SK-N-SH treated with all-trans-retinoic acid at 6 μM for 48 hours (cell line): ENCODE data around the gene FAM181A.

Experiments used
- ATAC-seq: fragments of 200-7000 bp; cut with Tn5 transposase; 3 replicates; pipeline ENCODE4 v1.9.1; 2020; ENCODE audit warnings: mild to moderate bottlenecking, moderate library complexity
- ARNTL ChIP-seq: fragments of 450-650 bp; formaldehyde crosslinking; IDR thresholded peaks from 2 replicates; pipeline ENCODE4 v1.5.0; 2020; ENCODE audit warnings: low read depth, mild to moderate bottlenecking, moderate library complexity, borderline replicate concordance
- CREB5 ChIP-seq: fragments of 250-450 bp; sonication (Bioruptor Pico); IDR thresholded peaks from 2 replicates; pipeline ENCODE4 v1.5.1; 2020; ENCODE audit warnings: low read depth, mild to moderate bottlenecking, moderate library complexity
- CSDC2 ChIP-seq: fragments of 250-450 bp; sonication (Bioruptor Pico); IDR thresholded peaks from 2 replicates; pipeline ENCODE4 v1.5.0; 2020; ENCODE audit warnings: mild to moderate bottlenecking, moderate library complexity
- ESRRG ChIP-seq: fragments of 250-450 bp; sonication (Bioruptor Pico); IDR thresholded peaks from 2 replicates; pipeline ENCODE4 v1.6.1; 2021; ENCODE audit warnings: mild to moderate bottlenecking
- GLIS3 ChIP-seq: fragments of 250-450 bp; sonication (Bioruptor Pico); IDR thresholded peaks from 2 replicates; pipeline ENCODE4 v1.5.0; 2020; ENCODE audit warnings: mild to moderate bottlenecking, moderate library complexity
- ISL1 ChIP-seq: fragments of 250-450 bp; sonication (Bioruptor Pico); IDR thresholded peaks from 2 replicates; pipeline ENCODE4 v2.1.2; 2022; ENCODE audit warnings: mild to moderate bottlenecking, moderate library complexity
- OSR1 ChIP-seq: fragments of 250-450 bp; sonication (Bioruptor Pico); IDR thresholded peaks from 2 replicates; pipeline ENCODE4 v1.8.0; 2022; ENCODE audit warnings: moderate library complexity, mild to moderate bottlenecking, inconsistent platforms
- PATZ1 ChIP-seq: fragments of 250-450 bp; sonication (Bioruptor Pico); IDR thresholded peaks from 2 replicates; pipeline ENCODE4 v1.8.0; 2020; ENCODE audit warnings: mild to moderate bottlenecking, moderate library complexity, borderline replicate concordance
- POU6F1 ChIP-seq: fragments of 250-450 bp; sonication (Bioruptor Pico); IDR thresholded peaks from 2 replicates; pipeline ENCODE4 v1.8.0; 2021; ENCODE audit warnings: low read depth, mild to moderate bottlenecking, moderate library complexity, borderline replicate concordance
- PPARA ChIP-seq: fragments of 250-450 bp; sonication (Bioruptor Pico); IDR thresholded peaks from 2 replicates; pipeline ENCODE4 v1.5.0; 2020; ENCODE audit warnings: mild to moderate bottlenecking, borderline replicate concordance
- RARB ChIP-seq: fragments of 250-450 bp; sonication (Bioruptor Pico); IDR thresholded peaks from 2 replicates; pipeline ENCODE4 v1.8.0; 2021; ENCODE audit warnings: mild to moderate bottlenecking, moderate library complexity
- TCF4 ChIP-seq: fragments of 250-450 bp; sonication (Bioruptor Pico); IDR thresholded peaks from 2 replicates; pipeline ENCODE4 v1.8.0; 2021; ENCODE audit warnings: mild to moderate bottlenecking, moderate library complexity, borderline replicate concordance
- TOX ChIP-seq: fragments of 250-450 bp; sonication (Bioruptor Pico); IDR thresholded peaks from 2 replicates; pipeline ENCODE4 v1.8.0; 2021; ENCODE audit warnings: mild to moderate bottlenecking, moderate library complexity, borderline replicate concordance
- TSHZ2 ChIP-seq: fragments of 250-450 bp; sonication (Bioruptor Pico); IDR thresholded peaks from 2 replicates; pipeline ENCODE4 v1.5.0; 2020; ENCODE audit warnings: mild to moderate bottlenecking, moderate library complexity
- ZC3H10 ChIP-seq: fragments of 250-450 bp; sonication (Bioruptor Pico); IDR thresholded peaks from 2 replicates; pipeline ENCODE4 v1.5.1; 2021; ENCODE audit warnings: mild to moderate bottlenecking, moderate library complexity
- ZFP3 ChIP-seq: fragments of 250-450 bp; sonication (Bioruptor Pico); IDR thresholded peaks from 2 replicates; pipeline ENCODE4 v1.5.0; 2020; ENCODE audit warnings: mild to moderate bottlenecking, moderate library complexity
- ZFP30 ChIP-seq: fragments of 450-650 bp; formaldehyde crosslinking; IDR thresholded peaks from 2 replicates; pipeline ENCODE4 v1.5.0; 2022; ENCODE audit warnings: mild to moderate bottlenecking, moderate library complexity
- ZNF565 ChIP-seq: fragments of 450-650 bp; formaldehyde crosslinking; conservative IDR thresholded peaks from 2 replicates; pipeline ENCODE4 v1.5.0; 2020; ENCODE audit warnings: low read depth, mild to moderate bottlenecking, moderate library complexity
- ZNF70 ChIP-seq: fragments of 450-650 bp; formaldehyde crosslinking; IDR thresholded peaks from 2 replicates; pipeline ENCODE4 v1.5.0; 2020; ENCODE audit warnings: mild to moderate bottlenecking, moderate library complexity
- ZNF8 ChIP-seq: fragments of 450-650 bp; formaldehyde crosslinking; IDR thresholded peaks from 2 replicates; pipeline ENCODE4 v1.5.0; 2020; ENCODE audit warnings: mild to moderate bottlenecking, moderate library complexity

The FAM181A gene

GRCh38 chr14:93945070-93945399, 17.9 kb downstream of the FAM181A start:
- TF ChIP-seq ISL1 (CRISPR knock-in tag) (no peak), TCF4 (CRISPR knock-in tag) (no peak), ZC3H10 (no peak), PPARA (no peak), CREB5 (no peak), PATZ1 (no peak), TSHZ2 (no peak)
- no peak for ATAC-seq

- ATAC-seq = peak; percentile 39; the same call in 2 of the 3 replicates
- no peak for TF ChIP-seq GLIS3 (CRISPR knock-in tag)
- TF ChIP-seq POU6F1 (CRISPR knock-in tag) = no peak
- no peak for TF ChIP-seq CSDC2 (CRISPR knock-in tag)
- no peak for TF ChIP-seq ZNF565 (CRISPR knock-in tag)
- no peak for TF ChIP-seq OSR1 (CRISPR knock-in tag)
- TF ChIP-seq ZNF70 = no peak
- no peak for TF ChIP-seq ISL1 (CRISPR knock-in tag)
- TF ChIP-seq ARNTL (CRISPR knock-in tag) = no peak
- TF ChIP-seq ZFP3 = no peak
- TF ChIP-seq ZFP30 (CRISPR knock-in tag) = no peak
- TF ChIP-seq PPARA = no peak
- no peak for TF ChIP-seq ZC3H10
- TF ChIP-seq CREB5 = no peak
- no peak for TF ChIP-seq TCF4 (CRISPR knock-in tag)
- no peak for TF ChIP-seq ZNF8 (CRISPR knock-in tag)
- TF ChIP-seq RARB (CRISPR knock-in tag) = no peak
- TF ChIP-seq PATZ1 = no peak
- no peak for TF ChIP-seq ESRRG (CRISPR knock-in tag)
- no peak for TF ChIP-seq TSHZ2
- no peak for TF ChIP-seq TOX
These were observed 19.0 kb downstream of the FAM181A start for GRCh38 chr14:93946104-93946503.
